Activated CD4-positive, CD25-positive, alpha-beta regulatory T cell treated with anti-CD3 and anti-CD28 coated beads, Interleukin-2, amount 50 U/mL, for 72 hours (primary cell): ENCODE measurements around the gene SDF4.

Source experiments
- DNase-seq: peaks from one replicate; pipeline ENCODE4 v3.0.0; 2021

The SDF4 gene

GRCh38 chr1:1210726-1211540 lies 20.9 kb downstream of the SDF4 start:
- no peak for DNase-seq

- no peak for DNase-seq
Measured at GRCh38 chr1:1208713-1209433, 22.9 kb downstream of the SDF4 start.

- DNase-seq: no peak
Measured at GRCh38 chr1:1207571-1207892, 24.3 kb downstream of the SDF4 start.

GRCh38 chr1:1206966-1207531 lies 24.8 kb downstream of the SDF4 start:
- no peak for DNase-seq

- DNase-seq: peak; percentile 72
Measured at GRCh38 chr1:1206376-1206965, 25.3 kb downstream of the SDF4 start, which contains the start of gene TNFRSF18. Gene TNFRSF18, minus strand, starts transcription at chr1:1206592. Its CDS starts 21 bp downstream, at chr1:1206571.

GRCh38 chr1:1205769-1206375 lies 25.9 kb downstream of the SDF4 start:
- no peak for DNase-seq

GRCh38 chr1:1204998-1205768 lies 26.6 kb downstream of the SDF4 start:
- DNase-seq: no peak

GRCh38 chr1:1204425-1204920 lies 27.3 kb downstream of the SDF4 start:
- DNase-seq: no peak

- no peak for DNase-seq
Measured at GRCh38 chr1:1203561-1204424, 28.0 kb downstream of the SDF4 start.

GRCh38 chr1:1202831-1203560 lies 28.8 kb downstream of the SDF4 start:
- DNase-seq: no peak

GRCh38 chr1:1200876-1201810 lies 30.7 kb downstream of the SDF4 start:
- DNase-seq: peak; percentile 86

- DNase-seq: no peak
Measured at GRCh38 chr1:1199961-1200875, 31.6 kb downstream of the SDF4 start.

- no peak for DNase-seq
Measured at GRCh38 chr1:1199141-1199960, 32.5 kb downstream of the SDF4 start.

GRCh38 chr1:1198423-1199140 lies 33.2 kb downstream of the SDF4 start:
- no peak for DNase-seq

GRCh38 chr1:1197551-1198422 lies 34.0 kb downstream of the SDF4 start:
- DNase-seq: no peak

GRCh38 chr1:1197188-1197500 lies 34.7 kb downstream of the SDF4 start:
- DNase-seq: no peak
